HCT116 (cell line): Measurements from ENCODE around the gene KCNC1. TPM values are rescaled to one million over a fixed set of nuclear protein-coding genes. Genes with fewer than 3 reads are reported as not detected.

Experiments used
- ATAC-seq: fragments of 200-7000 bp; cut with Tn5 transposase; 2 replicates; pipeline ENCODE4 v1.9.1; 2020; ENCODE audit warnings: mild to moderate bottlenecking, moderate library complexity
- BruUV-seq: library from RNA; stranded (reverse); fragments of 400-500 nt; replicated peaks from 2 replicates; lab custom pipeline; 2021; lab: Mats Ljungman, UMichigan
- CTCF ChIA-PET: fragments of 300-600 bp; sonication (Branson Sonifier 250); formaldehyde crosslinking; loops from one replicate; lab custom pipeline; 2021; ENCODE audit warnings: antibody characterized with exemption; lab: Charles Lee
- POLR2A ChIA-PET: fragments of 300-600, 350-600 bp; sonication (Branson Sonifier 250); formaldehyde crosslinking; loops from one replicate; lab custom pipeline; 2021; ENCODE audit warnings: antibody characterized with exemption; lab: Charles Lee
- RAD21 ChIA-PET, 2 experiments: fragments of 300-600 bp; sonication (Branson Sonifier 250); formaldehyde crosslinking; loops; one replicate each; lab custom pipeline; 2023; ENCODE audit warnings: low total read pairs in 2 of 2; ENCODE audit not compliant: uncharacterized antibody in 2 of 2, unreplicated experiment in 2 of 2, low non-redundant PET in 1 of 2; lab: Charles Lee
- DNase-seq: peaks from one replicate; pipeline ENCODE4 v3.0.0-alpha.2; 2010; ENCODE audit warnings: low read depth, low spot score
- H2AFZ ChIP-seq: fragments of 200-600 bp; shearing (Covaris generic), sonication (generic); 2 replicates; pipeline ENCODE4 v1.6.1; 2017; ENCODE audit warnings: low read depth, mixed run types, mixed read lengths, antibody characterized with exemption, low read length; ENCODE audit not compliant: poor library complexity, severe bottlenecking
- H3K27ac ChIP-seq: 2 replicates; pipeline ENCODE4 v1.5.1; 2012; ENCODE audit warnings: low read depth, low read length
- H3K27me3 ChIP-seq: fragments of 200-600 bp; sonication (generic); 2 replicates; pipeline ENCODE4 v1.6.1; 2016; ENCODE audit warnings: mixed run types, low read length, mixed read lengths; ENCODE audit not compliant: insufficient read depth
- H3K36me3 ChIP-seq, 2 experiments: fragments of 200-500 bp in 1 of 2; fragments of 200-600 bp in 1 of 2; sonication (Bioruptor generic) in 1 of 2; sonication (generic) in 1 of 2; 2 replicates each; pipeline versions ENCODE4 v1.5.1 to v1.6.1; 2014 to 2016; ENCODE audit warnings: low read length in 2 of 2, inconsistent platforms in 1 of 2, mixed read lengths in 1 of 2, mixed run types in 1 of 2; ENCODE audit not compliant: insufficient read depth in 2 of 2, control insufficient read depth in 1 of 2
- H3K4me1 ChIP-seq, 2 experiments: fragments of 200-600 bp in 1 of 2; sonication (generic) in 1 of 2; 2 replicates each; pipeline versions ENCODE4 v1.5.1 to v1.6.1; 2012 to 2017; ENCODE audit warnings: low read length in 2 of 2, inconsistent platforms in 1 of 2, mild to moderate bottlenecking in 1 of 2, mixed read lengths in 1 of 2, mixed run types in 1 of 2, moderate library complexity in 1 of 2; ENCODE audit not compliant: insufficient read depth in 2 of 2, control insufficient read depth in 1 of 2
- H3K4me2 ChIP-seq: fragments of 200-600 bp; sonication (generic); 2 replicates; pipeline ENCODE4 v1.6.1; 2017; ENCODE audit warnings: mixed run types, low read length, mixed read lengths
- H3K4me3 ChIP-seq, 2 experiments: fragments of 200-600 bp in 1 of 2; sonication (generic) in 1 of 2; replicated peaks in 1 of 2; 2 replicates each; pipeline ENCODE4 v1.5.1; 2011 to 2016; ENCODE audit warnings: low read length in 2 of 2, control low read depth in 1 of 2, low read depth in 1 of 2, mild to moderate bottlenecking in 1 of 2, mixed read lengths in 1 of 2, mixed run types in 1 of 2
- H3K79me2 ChIP-seq: fragments of 200-600 bp; sonication (generic); 2 replicates; pipeline ENCODE4 v1.6.1; 2017; ENCODE audit warnings: mild to moderate bottlenecking, mixed run types, low read length, moderate library complexity, mixed read lengths; ENCODE audit not compliant: insufficient read depth
- H3K9ac ChIP-seq: fragments of 200-600 bp; sonication (generic); 2 replicates; pipeline ENCODE4 v1.6.1; 2016; ENCODE audit warnings: low read length, mixed read lengths
- H3K9me2 ChIP-seq: fragments of 200-600 bp; sonication (generic), shearing (Covaris generic); 2 replicates; pipeline ENCODE4 v1.6.1; 2017; ENCODE audit warnings: mixed run types, mild to moderate bottlenecking, moderate library complexity; ENCODE audit not compliant: insufficient read depth
- H3K9me3 ChIP-seq, 2 experiments: fragments of 200-500 bp in 1 of 2; fragments of 200-600 bp in 1 of 2; sonication (Bioruptor generic) in 1 of 2; sonication (generic) in 1 of 2; 2 replicates each; pipeline ENCODE4 v1.6.1; 2014 to 2017; ENCODE audit warnings: low read length in 2 of 2, mixed read lengths in 2 of 2, inconsistent platforms in 1 of 2, low read depth in 1 of 2, mild to moderate bottlenecking in 1 of 2, mixed run types in 1 of 2, moderate library complexity in 1 of 2; ENCODE audit not compliant: control insufficient read depth in 1 of 2, insufficient read depth in 1 of 2
- H4K20me1 ChIP-seq: fragments of 200-600 bp; sonication (generic), shearing (Covaris generic); 2 replicates; pipeline ENCODE4 v1.6.1; 2017; ENCODE audit warnings: mixed run types, mild to moderate bottlenecking, moderate library complexity; ENCODE audit not compliant: insufficient read depth
- CBX3 ChIP-seq: IDR thresholded peaks from 2 replicates; pipeline ENCODE4 v1.6.1; 2012; ENCODE audit warnings: low read depth
- EGR1 ChIP-seq: IDR thresholded peaks from 2 replicates; pipeline ENCODE4 v1.6.1; 2012; ENCODE audit warnings: low read depth
- ELF1 ChIP-seq: IDR thresholded peaks from 2 replicates; pipeline ENCODE4 v1.6.1; 2012; ENCODE audit warnings: low read depth, borderline replicate concordance
- POLR2AphosphoS5 ChIP-seq: IDR thresholded peaks from 2 replicates; pipeline ENCODE4 v1.6.1; 2011; ENCODE audit warnings: mild to moderate bottlenecking, low read depth, low read length, moderate library complexity
- RAD21 ChIP-seq: IDR thresholded peaks from 2 replicates; pipeline ENCODE4 v1.6.1; 2012; ENCODE audit warnings: low read depth, mild to moderate bottlenecking
- SIN3A ChIP-seq: IDR thresholded peaks from 2 replicates; pipeline ENCODE4 v1.6.1; 2012; ENCODE audit warnings: low read depth
- SP1 ChIP-seq: IDR thresholded peaks from 2 replicates; pipeline ENCODE4 v1.6.1; 2012; ENCODE audit warnings: low read depth
- ZNF274 ChIP-seq: fragments of 200-500 bp; sonication (Bioruptor generic); IDR thresholded peaks from 2 replicates; pipeline ENCODE4 v1.6.1; 2014; ENCODE audit warnings: mild to moderate bottlenecking, low read depth, low read length, inconsistent platforms
- intact Hi-C: fragments of 100-400 bp; cut with micrococcal nuclease; formaldehyde crosslinking; loops from 2 replicates; pipeline ENCODE4 v1.10.0; 2022
- total RNA-seq: library from RNA; stranded (reverse); gene quantifications from one replicate; pipeline ENCODE4 v1.2.1, GENCODE V29; 2021; ENCODE audit not compliant: unreplicated experiment
- TF ChIP-seq, protein P1 (sequence below): IDR thresholded peaks from 2 replicates; pipeline ENCODE4 v1.6.1; 2012
- TF ChIP-seq, protein P2 (sequence below), 3 experiments: fragments of 200-600 bp in 1 of 3; sonication (generic) in 1 of 3; IDR thresholded peaks in 2 of 3; conservative IDR thresholded peaks in 1 of 3; 2 replicates each; pipeline ENCODE4 v1.5.1; 2012 to 2017; ENCODE audit warnings: low read depth in 2 of 3, low read length in 2 of 3, antibody characterized with exemption in 1 of 3, borderline replicate concordance in 1 of 3, control low read depth in 1 of 3, mild to moderate bottlenecking in 1 of 3, mixed read lengths in 1 of 3, mixed run types in 1 of 3, moderate library complexity in 1 of 3; ENCODE audit not compliant: insufficient read depth in 1 of 3
- TF ChIP-seq, protein P3 (sequence below): IDR thresholded peaks from 2 replicates; pipeline ENCODE4 v1.6.1; 2012
- TF ChIP-seq, protein P4 (sequence below): IDR thresholded peaks from 2 replicates; pipeline ENCODE4 v1.6.1; 2012; ENCODE audit warnings: low read depth

KCNC1 gene
- total RNA-seq, 1 experiment from 2014 or later: 0.12 TPM

DNA sequence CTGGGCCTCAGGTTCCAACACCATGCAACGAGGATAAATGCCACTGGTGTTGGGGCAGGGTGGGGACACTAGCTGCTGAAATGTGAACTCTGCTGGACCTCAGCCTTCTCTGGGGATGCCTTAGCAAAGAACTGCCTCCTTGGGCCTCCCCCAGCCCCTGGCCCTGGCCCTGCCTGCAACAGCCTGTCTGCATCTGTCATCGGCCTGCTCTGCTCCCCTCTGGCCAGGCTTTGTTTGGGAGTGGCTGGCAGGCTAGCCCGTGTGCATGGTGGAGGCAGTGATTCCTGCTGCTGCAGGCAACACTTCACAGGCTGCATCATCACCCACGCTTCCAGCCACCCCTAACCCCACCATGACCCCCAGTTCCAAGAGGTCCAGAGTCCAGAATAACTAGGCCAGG is 26.8 kb upstream of the KCNC1 start:
- ChIA-PET POLR2A (no interaction called here), CTCF (no interaction called here)

DNA sequence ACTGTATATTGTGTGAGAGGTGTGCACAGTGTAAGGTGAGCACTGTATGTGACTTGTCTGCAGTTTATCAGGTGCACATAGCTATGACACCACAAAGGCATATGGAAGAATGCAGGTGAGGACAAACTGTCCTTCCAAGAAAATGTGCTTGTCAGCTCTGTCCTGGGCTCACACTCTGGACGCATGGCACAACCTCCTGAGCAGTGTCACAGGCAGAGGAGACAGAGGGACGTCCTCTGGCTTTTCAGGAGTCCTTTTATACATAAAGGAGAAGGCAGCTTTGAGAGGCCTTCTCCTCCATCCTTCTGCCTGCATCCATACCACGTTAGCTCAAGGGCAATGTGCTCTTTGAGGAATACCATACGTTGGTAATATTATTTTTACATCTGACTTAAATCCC is 22.7 kb upstream of the KCNC1 start:
- Histone ChIP-seq H3K4me3 (no peak overlapping the region), H3K4me2 (no peak overlapping the region), H4K20me1 (no peaks in the 10 kb centered on the region), H3K9me3 (no peaks in the 10 kb centered on the region), H3K79me2 (no peaks in the 10 kb centered on the region), H3K27me3 (peaks cover 16% of the 10 kb centered on the region; the same call in 1 of the 2 replicates)
- ChIA-PET CTCF (interaction anchor here (1.6 kb wide), 1 partner anchor 19 kb away, joined by 5 read pairs; no protein-coding TSS in a partner anchor), POLR2A (no interaction called here), RAD21 (no interaction called here)
- DNase-seq: no peak
- no peak for TF ChIP-seq SIN3A
- TF ChIP-seq, protein P1, sequence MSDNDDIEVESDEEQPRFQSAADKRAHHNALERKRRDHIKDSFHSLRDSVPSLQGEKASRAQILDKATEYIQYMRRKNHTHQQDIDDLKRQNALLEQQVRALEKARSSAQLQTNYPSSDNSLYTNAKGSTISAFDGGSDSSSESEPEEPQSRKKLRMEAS: no peak
- TF ChIP-seq, protein P2, sequence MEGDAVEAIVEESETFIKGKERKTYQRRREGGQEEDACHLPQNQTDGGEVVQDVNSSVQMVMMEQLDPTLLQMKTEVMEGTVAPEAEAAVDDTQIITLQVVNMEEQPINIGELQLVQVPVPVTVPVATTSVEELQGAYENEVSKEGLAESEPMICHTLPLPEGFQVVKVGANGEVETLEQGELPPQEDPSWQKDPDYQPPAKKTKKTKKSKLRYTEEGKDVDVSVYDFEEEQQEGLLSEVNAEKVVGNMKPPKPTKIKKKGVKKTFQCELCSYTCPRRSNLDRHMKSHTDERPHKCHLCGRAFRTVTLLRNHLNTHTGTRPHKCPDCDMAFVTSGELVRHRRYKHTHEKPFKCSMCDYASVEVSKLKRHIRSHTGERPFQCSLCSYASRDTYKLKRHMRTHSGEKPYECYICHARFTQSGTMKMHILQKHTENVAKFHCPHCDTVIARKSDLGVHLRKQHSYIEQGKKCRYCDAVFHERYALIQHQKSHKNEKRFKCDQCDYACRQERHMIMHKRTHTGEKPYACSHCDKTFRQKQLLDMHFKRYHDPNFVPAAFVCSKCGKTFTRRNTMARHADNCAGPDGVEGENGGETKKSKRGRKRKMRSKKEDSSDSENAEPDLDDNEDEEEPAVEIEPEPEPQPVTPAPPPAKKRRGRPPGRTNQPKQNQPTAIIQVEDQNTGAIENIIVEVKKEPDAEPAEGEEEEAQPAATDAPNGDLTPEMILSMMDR (IDR thresholded peaks at IDR 0.05 in 2 of 3, conservative IDR thresholded peaks at IDR 0.05 in 1 of 3; ENCODE audit: borderline replicate concordance in 1 of 3, insufficient read depth in 1 of 3, low read depth in 2 of 3, low read length in 2 of 3): no peak
- TF ChIP-seq, protein P3, sequence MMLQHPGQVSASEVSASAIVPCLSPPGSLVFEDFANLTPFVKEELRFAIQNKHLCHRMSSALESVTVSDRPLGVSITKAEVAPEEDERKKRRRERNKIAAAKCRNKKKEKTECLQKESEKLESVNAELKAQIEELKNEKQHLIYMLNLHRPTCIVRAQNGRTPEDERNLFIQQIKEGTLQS: no peak
- no peak for TF ChIP-seq POLR2AphosphoS5
- TF ChIP-seq CBX3: no peak
- no peak for TF ChIP-seq RAD21
- no peak for TF ChIP-seq ELF1
- no peak for TF ChIP-seq ZNF274
- TF ChIP-seq, protein P4, sequence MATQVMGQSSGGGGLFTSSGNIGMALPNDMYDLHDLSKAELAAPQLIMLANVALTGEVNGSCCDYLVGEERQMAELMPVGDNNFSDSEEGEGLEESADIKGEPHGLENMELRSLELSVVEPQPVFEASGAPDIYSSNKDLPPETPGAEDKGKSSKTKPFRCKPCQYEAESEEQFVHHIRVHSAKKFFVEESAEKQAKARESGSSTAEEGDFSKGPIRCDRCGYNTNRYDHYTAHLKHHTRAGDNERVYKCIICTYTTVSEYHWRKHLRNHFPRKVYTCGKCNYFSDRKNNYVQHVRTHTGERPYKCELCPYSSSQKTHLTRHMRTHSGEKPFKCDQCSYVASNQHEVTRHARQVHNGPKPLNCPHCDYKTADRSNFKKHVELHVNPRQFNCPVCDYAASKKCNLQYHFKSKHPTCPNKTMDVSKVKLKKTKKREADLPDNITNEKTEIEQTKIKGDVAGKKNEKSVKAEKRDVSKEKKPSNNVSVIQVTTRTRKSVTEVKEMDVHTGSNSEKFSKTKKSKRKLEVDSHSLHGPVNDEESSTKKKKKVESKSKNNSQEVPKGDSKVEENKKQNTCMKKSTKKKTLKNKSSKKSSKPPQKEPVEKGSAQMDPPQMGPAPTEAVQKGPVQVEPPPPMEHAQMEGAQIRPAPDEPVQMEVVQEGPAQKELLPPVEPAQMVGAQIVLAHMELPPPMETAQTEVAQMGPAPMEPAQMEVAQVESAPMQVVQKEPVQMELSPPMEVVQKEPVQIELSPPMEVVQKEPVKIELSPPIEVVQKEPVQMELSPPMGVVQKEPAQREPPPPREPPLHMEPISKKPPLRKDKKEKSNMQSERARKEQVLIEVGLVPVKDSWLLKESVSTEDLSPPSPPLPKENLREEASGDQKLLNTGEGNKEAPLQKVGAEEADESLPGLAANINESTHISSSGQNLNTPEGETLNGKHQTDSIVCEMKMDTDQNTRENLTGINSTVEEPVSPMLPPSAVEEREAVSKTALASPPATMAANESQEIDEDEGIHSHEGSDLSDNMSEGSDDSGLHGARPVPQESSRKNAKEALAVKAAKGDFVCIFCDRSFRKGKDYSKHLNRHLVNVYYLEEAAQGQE: no peak
- no peak for TF ChIP-seq EGR1
- no peak for TF ChIP-seq SP1
- TF ChIP-seq, all 23 proteins: peak for 0
- no TSS peak for BruUV-seq
- H2AFZ ChIP-seq: no peak overlapping the region
- no peaks in the 10 kb centered on the region for H3K36me3 ChIP-seq
- H3K9ac ChIP-seq: no peak overlapping the region
- H3K9me2 ChIP-seq: no peaks in the 10 kb centered on the region
- H3K27ac ChIP-seq: no peak overlapping the region
- intact Hi-C loops: no loop called here
- no peaks in the 10 kb centered on the region for H3K4me1 ChIP-seq
- no peak for ATAC-seq

More for the DNA sequence above, 26.8 kb upstream of the KCNC1 start:
- Histone ChIP-seq H2AFZ (no peak overlapping the region), H3K4me1 (no peaks in the 10 kb centered on the region), H3K36me3 (no peaks in the 10 kb centered on the region), H3K27ac (no peak overlapping the region), H3K4me2 (no peak overlapping the region), H3K79me2 (no peaks in the 10 kb centered on the region), H3K9me2 (no peaks in the 10 kb centered on the region), H4K20me1 (no peaks in the 10 kb centered on the region), H3K4me3 (no peak overlapping the region), H3K27me3 (peaks cover 10% of the 10 kb centered on the region; the same call in 1 of the 2 replicates), H3K9ac (no peak overlapping the region), H3K9me3 (no peaks in the 10 kb centered on the region)
- RAD21 ChIA-PET: no interaction called here
- DNase-seq (no peak), ATAC-seq (no peak)
- BruUV-seq: no TSS peak
- intact Hi-C loops: no loop called here
- TF ChIP-seq ZNF274: no peak
